ENCODE results near the gene RGPD6. TPM values are rescaled to one million over a fixed set of nuclear protein-coding genes. Genes with fewer than 3 reads are reported as not detected.
"Not testable (repeated sequence)": the region's sequence is repeated elsewhere in the genome, so short reads cannot be mapped to it uniquely, and the experiment has no call there.

RGPD6 gene
- total RNA-seq (100 to 1,000 TPM in 1 of 2 donors, 10 to 100 TPM in 1; 60.8 to 173 TPM), total RNA-seq (0.35 to 0.83 reads per million in 2 donors)

GRCh38 chr2:110576763-110577416 is at the start of gene RGPD6:
RGPD6 (minus strand) TSS chr2:110577222; CDS start chr2:110577024, 198 bp downstream.
- ATAC-seq = peak; percentile 100

GRCh38 chr2:110619326-110619939 is 42.4 kb upstream of the RGPD6 start:
- ATAC-seq, H3K27me3 Mint-ChIP-seq, H3K4me1 Mint-ChIP-seq: not testable (repeated sequence)

More at GRCh38 chr2:110576763-110577416, at the start of gene RGPD6:
- H3K27me3 Mint-ChIP-seq; H3K4me1 Mint-ChIP-seq; H3K36me3 Mint-ChIP-seq (ENCODE audit: low read depth); DNase-seq; H3K4me3 Mint-ChIP-seq; H3K9me3 ChIP-seq (ENCODE audit: control insufficient read depth, low read length, poor library complexity, severe bottlenecking); H3K27ac Mint-ChIP-seq: not testable (repeated sequence)

GRCh38 chr2:110613927-110614326 is 36.9 kb upstream of the RGPD6 start:
- not testable (repeated sequence) for ATAC-seq; H3K27me3 Mint-ChIP-seq; H3K4me3 Mint-ChIP-seq; H3K27ac Mint-ChIP-seq; DNase-seq; H3K36me3 Mint-ChIP-seq (ENCODE audit: low read depth); H3K4me1 Mint-ChIP-seq; H3K9me3 ChIP-seq (ENCODE audit: control insufficient read depth, low read length, poor library complexity, severe bottlenecking)

More at GRCh38 chr2:110619326-110619939, 42.4 kb upstream of the RGPD6 start:
- H3K4me3 Mint-ChIP-seq; H3K36me3 Mint-ChIP-seq (ENCODE audit: low read depth); H3K27ac Mint-ChIP-seq; DNase-seq; H3K9me3 ChIP-seq (ENCODE audit: control insufficient read depth, low read length, poor library complexity, severe bottlenecking): not testable (repeated sequence)

- ATAC-seq (peak; percentile 70), DNase-seq (peak; percentile 3 to 12 (median 9))
- H3K36me3 Mint-ChIP-seq (ENCODE audit: low read depth); H3K4me1 Mint-ChIP-seq; H3K9me3 ChIP-seq (ENCODE audit: control insufficient read depth, low read length, poor library complexity, severe bottlenecking); H3K4me3 Mint-ChIP-seq; H3K27ac Mint-ChIP-seq; H3K27me3 Mint-ChIP-seq: not testable (repeated sequence)
These were observed 33.7 kb upstream of the RGPD6 start for GRCh38 chr2:110610613-110611250.

- not testable (repeated sequence) for H3K36me3 Mint-ChIP-seq (ENCODE audit: low read depth)
These were observed 33.0 kb upstream of the RGPD6 start for GRCh38 chr2:110609843-110610612.

GRCh38 chr2:110608788-110609502 is 31.9 kb upstream of the RGPD6 start:
- not testable (repeated sequence) for H3K27me3 Mint-ChIP-seq; ATAC-seq; H3K9me3 ChIP-seq (ENCODE audit: control insufficient read depth, low read length, poor library complexity, severe bottlenecking); H3K4me3 Mint-ChIP-seq; H3K36me3 Mint-ChIP-seq (ENCODE audit: low read depth); H3K27ac Mint-ChIP-seq; H3K4me1 Mint-ChIP-seq; DNase-seq

More at GRCh38 chr2:110609843-110610612, 33.0 kb upstream of the RGPD6 start:
- H3K27me3 Mint-ChIP-seq; H3K9me3 ChIP-seq (ENCODE audit: control insufficient read depth, low read length, poor library complexity, severe bottlenecking); H3K4me1 Mint-ChIP-seq; H3K27ac Mint-ChIP-seq; H3K4me3 Mint-ChIP-seq; DNase-seq: not testable (repeated sequence)
- peak; percentile 66 for ATAC-seq

GRCh38 chr2:110605057-110605456 is 28.0 kb upstream of the RGPD6 start:
- H3K4me3 Mint-ChIP-seq; H3K27ac Mint-ChIP-seq; ATAC-seq; H3K27me3 Mint-ChIP-seq; H3K9me3 ChIP-seq (ENCODE audit: control insufficient read depth, low read length, poor library complexity, severe bottlenecking); H3K4me1 Mint-ChIP-seq; H3K36me3 Mint-ChIP-seq (ENCODE audit: low read depth); DNase-seq: not testable (repeated sequence)

- H3K27me3 Mint-ChIP-seq; H3K27ac Mint-ChIP-seq; H3K9me3 ChIP-seq (ENCODE audit: control insufficient read depth, low read length, poor library complexity, severe bottlenecking); H3K4me1 Mint-ChIP-seq; H3K36me3 Mint-ChIP-seq (ENCODE audit: low read depth); DNase-seq; ATAC-seq; H3K4me3 Mint-ChIP-seq: not testable (repeated sequence)
These were observed 27.0 kb upstream of the RGPD6 start for GRCh38 chr2:110603917-110604591.

- H3K27me3 Mint-ChIP-seq; H3K4me3 Mint-ChIP-seq; H3K9me3 ChIP-seq (ENCODE audit: control insufficient read depth, low read length, poor library complexity, severe bottlenecking); ATAC-seq; H3K4me1 Mint-ChIP-seq; H3K27ac Mint-ChIP-seq; DNase-seq; H3K36me3 Mint-ChIP-seq (ENCODE audit: low read depth): not testable (repeated sequence)
These were observed 25.1 kb upstream of the RGPD6 start for GRCh38 chr2:110602139-110602538.

GRCh38 chr2:110591973-110592372 is 15.0 kb upstream of the RGPD6 start:
- ATAC-seq; H3K27ac Mint-ChIP-seq; H3K27me3 Mint-ChIP-seq; H3K4me3 Mint-ChIP-seq; H3K9me3 ChIP-seq (ENCODE audit: control insufficient read depth, low read length, poor library complexity, severe bottlenecking); H3K4me1 Mint-ChIP-seq; DNase-seq; H3K36me3 Mint-ChIP-seq (ENCODE audit: low read depth): not testable (repeated sequence)

- not testable (repeated sequence) for H3K4me3 Mint-ChIP-seq; ATAC-seq; DNase-seq; H3K27ac Mint-ChIP-seq; H3K27me3 Mint-ChIP-seq; H3K9me3 ChIP-seq (ENCODE audit: control insufficient read depth, low read length, poor library complexity, severe bottlenecking); H3K4me1 Mint-ChIP-seq; H3K36me3 Mint-ChIP-seq (ENCODE audit: low read depth)
These were observed 12.8 kb upstream of the RGPD6 start for GRCh38 chr2:110589677-110590330.

GRCh38 chr2:110588520-110588919 is 11.5 kb upstream of the RGPD6 start:
- not testable (repeated sequence) for H3K36me3 Mint-ChIP-seq (ENCODE audit: low read depth); H3K4me3 Mint-ChIP-seq; H3K4me1 Mint-ChIP-seq; DNase-seq; H3K27ac Mint-ChIP-seq; H3K27me3 Mint-ChIP-seq; ATAC-seq; H3K9me3 ChIP-seq (ENCODE audit: control insufficient read depth, low read length, poor library complexity, severe bottlenecking)
